MCF 10A (cell line): ENCODE measurements around the gene ZNF792. TPM values are rescaled to one million over a fixed set of nuclear protein-coding genes. Genes with fewer than 3 reads are reported as not detected.

Experiments
- Bru-seq: library from RNA; stranded (reverse); fragments of 400-500 nt; gene quantifications from one replicate; lab custom pipeline; 2021; lab: Mats Ljungman, UMichigan
- BruChase-seq, 2 experiments: library from RNA; stranded (reverse); fragments of 400-500 nt; gene quantifications; one replicate each; lab custom pipeline; 2021; lab: Mats Ljungman, UMichigan
- BruUV-seq: library from RNA; stranded (reverse); fragments of 400-500 nt; replicated peaks from 2 replicates; lab custom pipeline; 2021; lab: Mats Ljungman, UMichigan
- CTCF ChIA-PET: fragments of 300-600 bp; sonication (Branson Sonifier 250); formaldehyde crosslinking; extraction: SDS; loops from one replicate; lab custom pipeline; 2021; ENCODE audit warnings: antibody characterized with exemption, inconsistent platforms; lab: Yijun Ruan, JAX
- POLR2A ChIA-PET: fragments of 300-600, 350-650 bp; sonication (Branson Sonifier 250); formaldehyde crosslinking; extraction: SDS; loops from one replicate; lab custom pipeline; 2020; ENCODE audit warnings: antibody characterized with exemption, inconsistent platforms; lab: Yijun Ruan, JAX
- DNase-seq: peaks from one replicate; pipeline ENCODE4 v3.0.0-alpha.2; 2018; ENCODE audit not compliant: unreplicated experiment
- H3K27ac Mint-ChIP-seq: one replicate; pipeline ENCODE4 v1.8.0; 2022; ENCODE audit warnings: mild to moderate bottlenecking, low read depth, mixed read lengths; ENCODE audit not compliant: unreplicated experiment
- H3K27me3 Mint-ChIP-seq: one replicate; pipeline ENCODE4 v1.8.0; 2022; ENCODE audit warnings: mixed read lengths; ENCODE audit not compliant: insufficient read depth, unreplicated experiment
- H3K36me3 Mint-ChIP-seq: one replicate; pipeline ENCODE4 v1.8.0; 2022; ENCODE audit warnings: mild to moderate bottlenecking, moderate library complexity, mixed read lengths; ENCODE audit not compliant: insufficient read depth, unreplicated experiment
- H3K4me1 Mint-ChIP-seq: one replicate; pipeline ENCODE4 v1.8.0; 2022; ENCODE audit warnings: mixed read lengths; ENCODE audit not compliant: insufficient read depth, unreplicated experiment
- H3K4me3 Mint-ChIP-seq: one replicate; pipeline ENCODE4 v1.8.0; 2022; ENCODE audit warnings: mild to moderate bottlenecking, moderate library complexity, mixed read lengths; ENCODE audit not compliant: unreplicated experiment
- H3K9me3 Mint-ChIP-seq: one replicate; pipeline ENCODE4 v1.8.0; 2022; ENCODE audit warnings: mixed read lengths; ENCODE audit not compliant: unreplicated experiment
- CTCF ChIP-seq: fragments of 200-600 bp; IDR thresholded peaks from one replicate; pipeline ENCODE4 v1.8.0; 2022; ENCODE audit warnings: antibody characterized with exemption, mild to moderate bottlenecking; ENCODE audit not compliant: unreplicated experiment
- intact Hi-C: fragments of 100-400 bp; cut with micrococcal nuclease; formaldehyde crosslinking; loops from 2 replicates; pipeline ENCODE4 v1.14.1; 2022
- long read RNA-seq: library from polyadenylated mRNA; stranded (forward); transcript quantifications from one replicate; pipeline ENCODE4 v2.0.0, GENCODE V29; 2022
- total RNA-seq: library from RNA; stranded (reverse); gene quantifications from 2 replicates; pipeline ENCODE4 v1.2.3, GENCODE V29; 2022

Gene ZNF792
- total RNA-seq = 0.40 and 1.0 TPM in 2 replicates
- percentile 33 among the genes with signal in this experiment for Bru-seq, nascent RNA
- percentile 44 among the genes with signal in this experiment for BruChase-seq, experiment 1, labeled RNA remaining after a 6-hour chase
- BruChase-seq, experiment 2, labeled RNA remaining after a 2-hour chase = percentile 45 among the genes with signal in this experiment
- long read RNA-seq = 0 reads

DNA sequence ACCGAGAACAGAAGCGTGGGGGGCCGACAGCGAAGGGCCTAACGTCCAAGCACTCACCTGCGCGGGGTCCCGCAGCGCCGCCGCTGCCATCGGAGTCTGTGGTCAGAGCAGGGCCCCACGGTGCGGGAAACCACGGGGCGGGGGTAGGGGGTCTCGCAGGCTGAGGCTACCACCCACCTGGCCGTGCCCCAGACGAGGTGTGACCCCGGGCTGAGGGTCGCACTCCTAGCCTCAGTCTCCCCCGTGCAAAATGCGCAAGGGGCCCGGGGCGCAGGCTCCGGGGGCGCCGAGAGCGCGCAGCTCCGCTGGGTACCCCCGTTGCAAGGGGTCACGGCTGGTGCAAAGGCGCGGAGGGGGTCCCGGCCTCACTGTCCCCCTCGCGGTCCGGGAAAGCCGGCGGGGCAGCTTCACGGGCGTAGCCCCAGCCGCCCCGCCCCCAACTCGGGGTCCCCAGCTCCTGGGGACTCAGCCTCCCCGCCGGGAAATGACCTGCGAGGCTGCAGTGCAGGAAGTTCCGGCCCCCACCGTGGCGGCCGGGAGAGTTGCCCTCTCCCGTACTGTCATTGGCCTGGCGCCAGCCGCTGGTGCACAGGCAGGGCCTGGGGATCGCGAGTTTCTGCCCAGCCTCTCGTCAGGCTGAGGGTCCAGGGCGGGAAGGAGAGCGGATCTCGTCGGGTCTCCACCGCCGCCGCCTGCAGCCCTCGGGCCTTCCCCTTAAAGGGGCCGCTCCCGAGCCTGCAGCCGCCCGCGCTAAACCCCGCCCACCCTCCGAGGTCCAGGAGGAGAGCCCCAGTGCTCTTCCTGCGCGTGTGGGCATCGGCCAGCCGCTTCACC lies at the start of gene ZNF792:
TSS of gene ZNF792 (minus strand) at position 657 of the 834 bp plus-strand sequence. CDS start at position 90, 567 bp downstream.
- no peak for TF ChIP-seq CTCF
- H3K4me1 Mint-ChIP-seq = peaks cover 18% of the 10 kb centered on the region
- peak; percentile 46 for DNase-seq
- peak within 1 kb of the TSS; percentile 91 for H3K27ac Mint-ChIP-seq
- H3K4me3 Mint-ChIP-seq = peak within 1 kb of the TSS; percentile 84
- peaks cover 8% of the 10 kb centered on the region for H3K36me3 Mint-ChIP-seq
- no peaks in the 10 kb centered on the region for H3K27me3 Mint-ChIP-seq
- H3K9me3 Mint-ChIP-seq = peaks cover 21% of the 10 kb centered on the region
- POLR2A ChIA-PET = interaction anchor here (1.0 to 1.2 kb wide), 2 partner anchors 36 to 38 kb away, joined by 4 read pairs; partner anchors contain the start of genes GRAMD1A and ZNF30
- BruUV-seq = no TSS peak
- intact Hi-C loops = no loop called here
- CTCF ChIA-PET = interaction anchor here (0.6 to 1.3 kb wide), 5 partner anchors 9 to 1443 kb away, joined by 3 to 6 read pairs (median 4); no protein-coding TSS in a partner anchor

DNA sequence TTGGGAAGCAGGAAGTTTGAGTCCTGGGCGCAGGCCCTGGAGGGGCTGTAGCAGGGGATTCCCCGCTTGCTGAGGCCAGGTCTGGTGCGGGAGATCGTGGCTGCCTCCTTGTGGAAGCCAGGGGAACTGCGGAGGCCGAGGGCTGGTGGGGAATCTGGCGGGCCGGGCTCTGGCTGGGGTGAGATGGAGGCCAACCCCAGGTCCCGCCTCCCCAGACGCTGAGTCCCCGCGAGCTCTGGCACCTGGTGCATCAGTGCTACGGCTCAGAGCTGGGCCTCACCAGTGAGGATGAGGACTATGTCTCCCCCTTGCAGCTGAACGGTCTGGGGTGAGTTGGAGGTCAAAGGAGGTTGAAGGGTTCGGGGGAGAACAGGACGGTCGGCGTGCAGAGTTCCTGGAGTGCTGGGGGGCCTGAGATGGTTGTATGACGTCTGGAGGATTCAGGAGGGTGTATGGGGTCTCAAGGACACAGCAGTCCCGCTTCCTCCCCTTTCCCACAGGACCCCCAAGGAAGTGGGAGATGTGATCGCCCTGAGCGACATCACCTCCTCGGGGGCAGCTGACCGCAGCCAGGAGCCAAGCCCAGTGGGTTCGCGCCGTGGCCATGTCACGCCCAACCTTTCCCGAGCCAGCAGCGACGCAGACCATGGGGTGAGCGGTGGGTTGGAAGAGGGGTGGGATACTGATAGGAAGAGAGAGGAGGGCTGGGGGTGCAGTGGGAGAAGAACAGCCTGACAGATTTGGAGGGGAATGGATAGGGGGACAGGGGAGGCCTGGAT lies 49.2 kb upstream of the ZNF792 start:
- intact Hi-C loops = loop anchor here (1.0 kb wide), 1 partner anchor 40 kb away; no protein-coding TSS in a partner anchor
- Mint-ChIP-seq H3K4me3 (no peak overlapping the region), H3K27me3 (no peaks in the 10 kb centered on the region), H3K27ac (no peak overlapping the region), H3K4me1 (no peaks in the 10 kb centered on the region), H3K9me3 (no peaks in the 10 kb centered on the region), H3K36me3 (peaks cover 59% of the 10 kb centered on the region)
- CTCF ChIA-PET = interaction anchor here (0.7 to 4.6 kb wide), 17 partner anchors 8 to 1807 kb away, joined by 3 to 45 read pairs (median 4); no protein-coding TSS in a partner anchor
- DNase-seq = peak; percentile 44
- POLR2A ChIA-PET = interaction anchor here (0.5 to 2.2 kb wide), 3 partner anchors 12 to 41 kb away, joined by 3 to 6 read pairs (median 3); no protein-coding TSS in a partner anchor
- no TSS peak for BruUV-seq
- TF ChIP-seq CTCF = peak; percentile 85

GRCh38 chr19:35011737-35012682 lies 48.0 kb upstream of the ZNF792 start:
- DNase-seq = no peak
- TF ChIP-seq CTCF = no peak
- ChIA-PET CTCF (interaction anchor here (0.6 to 4.6 kb wide), 14 partner anchors 11 to 1806 kb away, joined by 3 to 45 read pairs (median 4); no protein-coding TSS in a partner anchor), POLR2A (interaction anchor here (2.7 kb wide), 1 partner anchor 12 kb away, joined by 9 read pairs; the partner anchor contains the start of gene GRAMD1A)
- no peak overlapping the region for H3K4me3 Mint-ChIP-seq
- intact Hi-C loops = no loop called here
- H3K36me3 Mint-ChIP-seq = peaks cover 53% of the 10 kb centered on the region
- no peaks in the 10 kb centered on the region for H3K4me1 Mint-ChIP-seq
- BruUV-seq = no TSS peak
- no peaks in the 10 kb centered on the region for H3K9me3 Mint-ChIP-seq
- no peak overlapping the region for H3K27ac Mint-ChIP-seq
- H3K27me3 Mint-ChIP-seq = no peaks in the 10 kb centered on the region
